T-helper 22 cell (primary cell): Measurements from ENCODE around the gene IRS2.

Experiments
- DNase-seq: peaks from one replicate; pipeline ENCODE4 v3.0.0-alpha.2; 2020; ENCODE audit warnings: low read depth

IRS2 gene

DNA sequence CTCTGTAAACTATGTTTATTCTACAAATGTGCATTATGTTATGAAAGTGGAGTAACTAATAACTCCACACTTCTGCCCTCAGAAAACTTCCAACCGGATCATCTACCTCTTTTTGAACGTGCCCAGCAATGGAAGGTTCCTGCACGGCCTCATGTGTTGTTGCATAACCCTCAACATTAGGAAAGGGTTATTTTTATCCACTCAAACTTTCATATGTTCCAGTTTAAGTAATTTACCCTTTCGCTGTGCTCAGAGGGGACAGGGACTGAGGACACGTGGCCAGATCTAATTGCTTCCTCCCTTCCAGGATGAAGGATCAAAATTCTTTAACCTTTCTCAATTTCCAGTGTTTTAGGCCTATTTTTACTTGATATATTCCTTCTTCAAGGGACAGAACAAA is 29.6 kb downstream of the IRS2 start:
- no peak for DNase-seq

DNA sequence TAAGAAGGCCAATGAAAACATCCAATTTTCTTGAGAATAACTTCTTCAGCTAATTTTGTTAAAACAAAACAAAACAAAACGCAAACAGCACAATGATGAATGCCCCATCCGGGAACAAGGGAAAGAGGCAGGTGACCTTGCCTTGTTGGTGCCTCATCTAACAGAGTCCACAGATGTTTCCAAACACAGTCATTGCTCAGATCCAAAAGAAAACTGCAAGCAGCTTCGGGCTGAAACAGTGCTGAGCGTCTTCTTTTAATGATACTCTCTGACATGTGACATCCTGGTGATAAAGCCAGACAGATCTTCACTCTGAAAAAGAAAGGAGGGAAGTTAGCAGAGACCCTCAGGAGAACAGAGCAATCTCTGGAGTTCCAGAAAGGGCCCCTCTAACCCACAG is 30.4 kb downstream of the IRS2 start:
- DNase-seq, result no peak

DNA sequence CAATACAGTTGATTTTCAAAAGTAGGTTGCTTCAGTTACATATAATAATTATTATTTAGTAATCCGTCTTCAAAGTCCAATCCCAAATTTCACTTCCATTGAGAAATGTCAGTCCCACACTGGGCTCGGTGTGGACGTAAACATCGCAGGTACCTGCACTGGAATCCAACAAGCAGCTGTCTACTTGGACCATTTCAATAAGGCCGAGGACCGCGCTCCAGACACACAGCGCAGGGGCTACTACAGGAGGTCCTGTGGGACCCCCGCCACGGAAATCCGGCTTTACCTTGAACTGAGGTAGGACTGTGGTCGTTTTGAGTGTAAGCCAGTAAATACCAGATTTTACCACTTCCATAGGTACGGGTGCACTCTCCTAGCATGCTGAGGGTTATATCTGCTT is 30.8 kb downstream of the IRS2 start:
- no peak for DNase-seq

DNA sequence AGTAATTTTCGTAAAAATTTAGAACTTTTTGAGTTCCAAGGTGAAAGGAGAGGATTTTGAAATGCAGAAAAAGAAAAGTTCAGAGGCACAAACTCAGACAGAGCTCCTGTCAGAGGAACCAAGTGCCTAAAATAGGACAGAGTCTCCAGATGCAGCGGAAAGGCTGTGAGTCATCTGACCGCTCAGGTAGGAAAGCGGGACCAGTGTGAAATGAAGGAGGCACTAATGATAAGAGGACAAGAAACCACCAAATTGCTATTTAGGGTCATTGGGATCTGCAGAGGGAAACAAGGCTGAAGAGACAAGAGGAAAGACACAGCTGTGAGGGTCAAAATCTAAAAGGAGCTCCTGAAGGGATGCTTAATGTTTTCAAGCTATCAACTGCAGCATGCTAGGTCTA is 34.9 kb downstream of the IRS2 start:
- no peak for DNase-seq

DNA sequence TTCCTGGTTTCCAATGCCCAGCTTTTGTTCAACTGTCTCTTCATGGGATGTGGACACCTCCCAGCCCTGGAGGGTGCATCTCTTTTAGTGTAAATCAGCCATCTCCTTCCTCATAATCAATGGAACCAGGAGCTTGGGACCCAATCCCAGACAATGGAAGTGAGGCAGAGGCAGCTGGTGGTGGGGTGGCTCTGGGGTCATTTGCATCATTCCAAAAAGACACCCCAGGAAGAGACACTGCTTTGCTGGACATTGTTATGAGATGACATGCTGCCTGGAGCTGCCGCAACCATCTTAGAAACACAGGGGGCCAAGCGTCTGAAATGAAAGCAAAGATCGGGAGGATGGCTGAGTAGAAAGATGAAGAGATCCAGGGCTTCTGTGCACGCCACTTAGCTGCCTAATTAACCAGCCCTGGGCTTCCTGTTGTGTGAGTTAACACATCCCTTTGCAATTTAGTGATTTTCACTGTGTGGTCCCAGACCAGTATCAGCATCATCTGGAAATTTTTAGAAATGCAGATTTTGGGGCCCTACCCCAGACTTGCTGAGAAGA is 36.1 kb downstream of the IRS2 start:
- DNase-seq, result no peak

DNA sequence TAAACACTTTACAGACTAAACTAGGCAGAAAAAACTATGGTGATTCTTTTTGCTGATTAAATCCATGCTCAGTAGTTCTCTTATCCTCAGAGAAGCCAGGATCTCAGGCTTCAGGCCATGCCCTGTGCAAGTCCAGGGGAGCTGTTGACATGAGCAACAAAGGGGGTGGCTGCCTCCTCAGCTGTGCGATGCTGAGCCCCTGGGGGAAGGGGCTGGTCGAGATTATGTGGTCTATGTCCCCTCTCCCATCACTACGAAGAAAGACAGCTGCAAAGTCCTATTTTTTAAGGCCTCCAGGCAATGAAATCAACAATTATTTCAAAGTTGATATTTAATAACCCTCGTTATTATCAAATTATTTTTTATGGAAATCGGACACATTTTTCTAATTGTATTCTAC is 37.0 kb downstream of the IRS2 start:
- DNase-seq, result no peak

DNA sequence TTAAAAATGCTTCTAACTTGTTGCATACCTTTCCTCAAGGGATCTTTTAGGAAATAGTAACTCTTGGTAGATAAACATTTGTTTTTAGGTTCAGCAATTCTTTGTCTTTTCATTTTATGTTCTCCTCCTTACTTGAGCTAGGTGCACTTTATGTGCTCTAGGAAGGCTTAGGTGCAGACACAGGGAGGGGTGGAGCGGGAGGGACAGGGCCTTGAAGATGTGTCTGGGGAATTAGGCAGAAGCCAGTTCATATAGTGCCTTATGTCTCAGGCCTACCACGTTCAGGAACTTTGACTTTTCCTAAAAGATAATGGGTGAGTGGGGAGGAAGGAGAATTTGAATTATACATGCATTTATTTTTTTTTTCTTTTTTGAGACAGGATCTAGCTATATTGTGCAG is 37.7 kb downstream of the IRS2 start:
- no peak for DNase-seq

DNA sequence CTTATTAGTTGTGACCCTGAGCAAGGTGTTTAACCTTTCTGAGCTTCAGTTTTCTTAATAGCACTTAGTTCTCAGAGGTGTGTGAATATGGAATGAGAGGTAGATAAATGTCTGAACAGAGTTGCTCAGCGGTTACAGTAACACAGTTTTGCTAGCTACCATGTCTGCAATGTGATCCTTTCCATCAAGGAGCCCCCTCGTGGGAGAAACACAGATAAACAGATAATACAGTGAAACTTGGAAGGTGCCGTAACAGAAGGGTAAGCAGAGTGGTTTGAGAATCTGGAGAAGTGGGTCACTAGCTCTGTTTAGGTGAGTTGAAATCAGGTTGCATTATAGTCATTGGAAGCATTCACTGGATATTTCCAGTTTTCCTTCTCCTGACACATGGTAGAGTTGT is 38.9 kb downstream of the IRS2 start:
- DNase-seq, result no peak

DNA sequence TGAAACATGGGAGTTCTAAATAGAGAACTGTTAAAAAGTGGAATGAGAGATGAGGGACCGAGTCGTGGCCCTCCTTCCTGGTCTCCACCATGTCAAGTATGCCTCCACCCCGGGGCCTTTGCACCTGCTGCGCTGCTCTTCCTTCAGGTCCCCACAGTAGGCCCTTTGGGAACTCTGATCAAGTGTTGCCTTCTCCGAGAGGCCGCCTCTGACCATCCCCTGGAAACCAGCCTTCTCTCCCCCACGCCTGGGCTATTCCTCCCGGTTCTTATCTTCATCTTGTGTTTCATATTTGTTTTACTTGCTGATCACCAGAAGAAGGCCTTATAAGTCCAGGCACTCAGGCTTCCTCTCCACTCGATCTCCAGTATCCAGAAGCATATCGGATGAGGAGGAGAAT is 40.0 kb downstream of the IRS2 start:
- no peak for DNase-seq

DNA sequence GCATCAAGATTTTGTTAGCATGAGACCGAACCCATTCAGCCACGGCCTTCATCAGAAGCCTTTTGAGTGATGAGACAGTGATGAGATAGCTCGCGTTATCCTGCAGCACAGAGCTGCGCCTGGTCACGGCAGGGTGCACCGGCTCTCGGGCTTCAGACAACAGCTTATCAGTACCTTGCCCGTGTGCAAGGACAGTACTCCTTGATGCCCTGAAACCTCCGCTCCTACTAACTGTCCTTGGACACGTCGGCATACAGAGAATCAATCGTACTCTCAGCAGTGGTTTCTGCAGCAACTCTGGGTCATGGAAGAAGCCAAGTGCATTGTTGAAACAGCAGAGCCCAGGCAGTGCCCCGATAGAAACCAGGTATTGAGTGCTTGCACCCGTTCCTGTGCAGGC is 40.7 kb downstream of the IRS2 start:
- DNase-seq, result no peak

DNA sequence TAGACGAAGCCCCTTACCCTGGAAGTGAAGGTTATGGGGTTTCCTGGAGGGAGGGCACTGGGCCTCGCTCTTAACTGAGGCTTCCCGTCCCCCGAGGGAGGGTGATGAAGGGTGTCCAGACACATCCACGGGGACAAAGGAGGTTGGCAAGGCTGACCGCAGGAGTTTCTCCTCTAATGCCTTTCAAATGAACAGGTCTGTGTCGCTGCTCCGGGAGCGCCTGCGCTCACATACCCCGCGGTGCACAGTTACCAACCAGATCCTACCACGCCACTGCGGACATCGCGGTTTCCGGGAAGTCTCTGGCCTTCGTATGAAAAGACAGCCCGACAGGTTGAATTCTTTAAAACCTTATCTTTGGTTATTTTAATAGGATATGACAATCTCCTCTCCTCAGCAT is 41.3 kb downstream of the IRS2 start:
- DNase-seq, result no peak

DNA sequence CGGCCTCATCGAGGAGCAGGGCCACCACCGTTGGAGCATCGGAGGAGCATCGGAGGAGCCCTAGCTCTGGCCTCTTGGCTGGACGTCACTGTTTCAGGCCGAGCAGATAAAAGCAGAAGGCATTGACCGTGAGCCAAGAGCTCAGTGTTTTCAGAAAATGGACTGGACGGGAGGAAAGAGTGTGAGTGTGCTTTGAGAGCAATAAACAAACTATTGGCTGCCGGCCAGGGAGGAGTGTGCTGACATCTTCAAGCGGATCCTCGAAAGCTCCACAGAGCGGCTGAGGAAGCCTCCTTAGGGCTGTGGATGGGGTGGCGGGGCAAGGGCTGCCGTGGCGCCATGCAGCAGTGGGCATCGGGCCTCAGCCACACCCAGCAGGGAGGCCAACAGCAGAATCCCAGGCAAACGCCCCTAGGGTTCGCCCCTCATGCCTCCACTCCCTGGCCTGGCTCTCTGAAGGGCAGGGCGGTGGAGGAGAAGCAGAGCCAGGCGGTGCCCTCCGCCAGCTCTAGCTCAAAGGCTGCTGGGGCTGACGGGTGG is 41.8 kb downstream of the IRS2 start:
- DNase-seq, result no peak

DNA sequence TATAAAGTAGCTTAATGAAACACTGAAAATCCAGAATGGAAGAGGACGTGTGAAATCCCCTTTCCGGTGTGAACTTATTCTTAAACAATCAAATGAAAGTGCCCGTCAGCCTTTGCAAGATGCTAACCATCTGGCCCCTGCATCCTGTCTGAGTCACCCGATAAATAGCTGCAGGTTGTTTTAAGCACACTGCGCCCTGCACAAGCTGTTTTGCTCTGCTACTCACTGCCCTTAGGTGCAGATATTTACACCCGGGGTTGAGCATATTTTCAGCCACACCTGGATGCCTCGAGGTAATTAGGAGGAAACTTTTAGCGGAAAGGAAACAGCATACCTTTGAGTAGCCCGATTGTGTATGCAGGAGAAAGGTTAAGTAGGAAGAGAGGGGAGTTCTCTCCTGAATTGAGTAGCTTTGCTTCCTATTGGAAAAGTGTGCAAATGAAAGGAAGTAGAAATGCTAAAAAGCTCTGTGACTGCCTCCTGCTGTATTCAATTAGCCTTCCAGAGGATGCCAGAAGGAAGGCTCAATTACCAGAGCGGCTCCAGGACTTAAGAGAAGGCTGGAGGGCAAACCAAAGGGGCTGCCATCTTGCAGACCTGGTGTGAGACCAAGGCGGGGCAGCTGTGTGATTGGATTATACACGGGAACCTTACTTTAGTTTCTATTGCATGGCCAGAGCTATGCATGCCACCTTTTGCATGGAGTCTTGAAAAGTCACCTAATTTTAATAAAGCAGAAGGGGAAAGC is 42.5 kb downstream of the IRS2 start:
- no peak for DNase-seq

DNA sequence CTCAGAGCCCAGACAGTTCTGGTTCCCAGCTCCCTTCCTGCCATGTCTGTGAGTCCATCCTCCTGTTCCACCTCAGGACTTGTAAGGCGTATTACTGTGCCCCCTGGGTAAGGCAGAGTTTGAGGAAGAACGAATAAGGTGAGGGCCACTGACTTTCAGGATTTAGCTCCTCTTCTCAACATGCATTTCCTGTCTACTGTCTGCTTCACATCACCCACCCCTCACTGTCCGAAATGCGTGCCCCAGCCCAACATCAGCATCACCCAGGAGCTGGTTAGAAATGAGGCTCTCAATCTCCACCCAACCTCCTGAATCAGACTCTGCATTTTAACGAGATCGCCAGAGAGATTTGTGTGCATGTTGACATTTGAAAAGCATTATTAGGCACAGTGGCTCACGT is 44.4 kb downstream of the IRS2 start:
- DNase-seq, result no peak

DNA sequence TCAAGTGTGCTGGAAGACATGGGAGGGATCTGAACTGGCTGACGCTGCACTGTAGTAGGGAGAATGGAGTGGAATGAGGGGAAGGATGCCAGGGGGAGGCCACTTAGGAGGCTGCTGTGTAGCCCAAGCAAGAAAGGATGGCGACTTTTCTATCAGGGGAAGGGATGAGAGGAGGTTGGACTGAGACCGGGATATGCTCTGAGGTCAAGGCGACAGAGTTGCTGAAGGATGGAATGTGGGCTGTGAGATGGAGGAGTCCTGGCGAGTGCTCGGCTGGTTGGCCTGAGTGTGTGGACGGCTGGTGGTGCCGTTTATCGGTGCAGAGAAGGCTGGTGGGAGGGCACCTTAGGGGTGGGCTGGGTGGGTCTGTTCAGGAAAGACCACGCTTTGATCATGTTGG is 45.7 kb downstream of the IRS2 start:
- DNase-seq, result no peak

DNA sequence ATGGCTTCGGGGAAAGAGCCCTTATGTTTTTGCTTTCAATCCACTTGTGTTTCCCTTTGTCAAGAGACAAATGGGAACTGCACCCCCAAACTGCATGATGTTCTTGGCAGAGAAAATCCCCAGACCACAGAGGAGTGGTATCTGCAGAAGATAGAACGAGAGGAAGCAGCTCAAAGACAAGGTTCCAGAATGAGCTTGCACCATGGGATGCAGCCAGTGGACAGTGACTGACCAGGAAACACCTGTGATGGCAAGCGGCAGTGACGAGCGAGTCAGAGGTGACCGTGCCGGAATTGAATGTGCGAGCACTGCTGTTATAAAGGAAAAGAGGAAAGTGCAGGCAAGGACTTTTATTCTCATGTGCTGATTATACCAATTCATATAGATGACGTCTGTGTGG is 46.3 kb downstream of the IRS2 start:
- no peak for DNase-seq

DNA sequence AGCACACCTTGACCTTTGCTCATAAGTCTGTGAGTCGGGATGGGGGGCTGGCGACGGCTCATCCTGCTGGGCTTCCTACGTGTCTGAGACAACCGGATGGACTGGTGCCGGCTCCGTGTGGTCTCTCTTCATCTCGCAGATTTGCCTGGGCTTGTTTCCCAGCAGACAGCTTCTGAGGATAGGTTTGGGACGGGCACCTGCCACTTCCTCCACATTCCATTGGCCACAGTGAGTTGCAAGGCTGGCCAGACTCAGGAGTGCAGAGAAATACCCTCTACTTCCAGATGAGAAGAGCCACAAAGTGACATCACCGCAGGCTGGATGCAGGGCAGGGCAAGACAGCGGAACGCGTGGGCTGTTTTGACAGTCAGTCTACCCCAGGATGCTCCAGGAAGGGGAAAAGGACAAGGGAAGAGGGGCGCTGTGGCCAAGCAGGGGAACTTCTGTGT is 48.1 kb downstream of the IRS2 start:
- no peak for DNase-seq

DNA sequence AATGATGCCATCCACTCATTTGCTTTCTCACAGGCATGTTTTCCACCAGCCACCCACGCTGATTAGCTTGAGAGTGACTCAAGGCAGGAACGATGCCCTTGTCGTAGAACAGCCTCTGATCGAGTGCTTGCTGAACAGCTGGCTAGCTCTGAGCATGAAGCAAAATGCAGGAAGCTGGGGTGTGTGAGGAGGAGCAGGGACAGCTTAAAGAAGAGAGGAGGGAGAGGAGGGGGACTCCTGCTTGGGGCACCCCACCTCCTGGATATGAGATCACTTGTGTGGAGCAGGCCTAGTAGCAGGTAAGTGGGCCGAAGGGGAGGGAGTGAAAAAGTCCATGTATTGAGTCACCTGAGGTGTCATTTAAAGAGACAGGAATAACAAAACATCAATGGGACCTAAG is 48.8 kb downstream of the IRS2 start:
- DNase-seq, result no peak

DNA sequence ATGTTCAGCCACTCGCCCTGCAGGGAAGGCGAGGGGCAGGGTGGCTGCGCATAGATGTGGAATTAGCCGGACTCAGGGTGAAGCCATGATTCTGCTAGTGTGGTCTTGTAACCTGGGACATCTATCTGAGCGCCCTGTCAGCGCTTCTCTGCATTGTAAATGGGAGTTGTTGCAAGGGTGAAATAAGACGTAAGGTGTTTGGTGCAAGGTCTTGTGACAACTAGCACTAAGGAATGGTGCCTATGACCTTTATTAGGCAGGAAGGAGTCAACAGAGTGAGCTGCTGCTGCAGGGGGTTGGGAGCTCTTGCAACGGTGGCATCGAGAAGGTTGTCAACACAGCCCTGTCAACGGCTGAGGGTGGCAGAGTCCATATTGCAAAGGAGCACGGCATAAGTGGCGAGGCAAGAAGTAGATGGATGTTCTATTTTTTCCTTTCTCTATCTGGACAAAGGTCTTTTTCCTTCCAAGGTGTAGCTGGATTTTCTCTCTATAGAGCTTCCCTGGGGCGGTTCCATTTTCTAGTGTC is 49.3 kb downstream of the IRS2 start:
- DNase-seq, result no peak

DNA sequence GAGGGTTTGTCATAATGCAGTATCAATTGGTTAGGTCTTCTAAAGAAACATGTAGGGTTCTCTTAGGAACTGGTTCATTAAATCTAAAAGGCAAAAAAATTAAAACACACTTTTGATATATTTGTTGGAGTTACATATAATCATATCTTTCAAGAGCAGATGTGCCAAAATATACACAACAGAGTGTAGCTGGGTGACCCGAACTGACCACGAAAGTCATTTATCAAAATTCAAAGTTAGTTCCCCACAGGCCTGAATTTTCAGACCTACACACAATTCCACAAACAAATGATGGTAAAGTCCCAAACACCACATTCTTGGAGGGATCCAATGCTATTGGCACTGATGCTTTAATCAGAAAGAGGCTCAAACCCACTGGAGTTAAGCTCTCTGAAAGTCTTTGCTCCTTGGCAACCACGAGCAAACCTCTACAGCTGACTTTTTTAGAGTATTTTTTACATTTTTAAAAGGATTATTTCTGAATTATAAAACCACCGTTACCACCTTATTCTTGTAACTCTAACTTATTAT is 50.9 kb downstream of the IRS2 start:
- DNase-seq, result no peak

DNA sequence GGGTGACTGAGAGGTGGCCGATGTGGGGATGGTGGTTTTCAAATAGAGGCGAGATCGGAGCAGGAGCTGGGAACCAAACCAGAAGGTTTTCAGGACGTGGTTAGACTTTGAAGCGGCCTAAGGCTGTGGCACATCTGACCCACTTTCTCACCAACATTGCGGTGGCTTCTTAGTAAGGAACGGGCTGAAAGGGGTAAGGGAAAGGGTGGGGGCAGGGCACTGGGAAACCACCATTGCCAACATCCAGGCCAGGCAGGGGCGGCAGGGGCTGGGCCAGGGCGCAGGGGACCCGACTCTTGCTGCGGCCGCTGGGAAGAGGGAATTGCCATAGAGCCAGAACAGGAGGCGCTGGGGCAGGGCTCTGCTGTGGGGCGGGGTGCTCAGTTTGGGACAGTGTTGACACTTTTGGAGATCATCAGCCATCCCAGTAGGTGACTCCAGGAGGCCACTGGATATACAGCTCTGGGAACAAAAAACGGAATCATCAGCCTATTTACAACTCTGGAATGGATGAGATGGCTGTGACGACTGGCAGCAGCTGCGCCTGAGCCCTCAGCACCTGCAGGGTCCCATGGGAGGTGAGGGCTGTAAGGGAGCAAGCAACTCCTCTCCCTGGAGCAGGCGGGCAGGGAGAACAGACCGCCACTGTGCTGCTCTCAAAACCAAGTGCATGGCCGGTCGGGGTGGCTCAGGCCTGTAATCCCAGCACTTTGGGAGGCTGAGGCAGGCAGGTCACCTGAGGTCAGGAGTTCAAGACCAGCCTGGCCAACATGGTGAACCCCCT is 52.2 kb downstream of the IRS2 start:
- DNase-seq, result no peak

DNA sequence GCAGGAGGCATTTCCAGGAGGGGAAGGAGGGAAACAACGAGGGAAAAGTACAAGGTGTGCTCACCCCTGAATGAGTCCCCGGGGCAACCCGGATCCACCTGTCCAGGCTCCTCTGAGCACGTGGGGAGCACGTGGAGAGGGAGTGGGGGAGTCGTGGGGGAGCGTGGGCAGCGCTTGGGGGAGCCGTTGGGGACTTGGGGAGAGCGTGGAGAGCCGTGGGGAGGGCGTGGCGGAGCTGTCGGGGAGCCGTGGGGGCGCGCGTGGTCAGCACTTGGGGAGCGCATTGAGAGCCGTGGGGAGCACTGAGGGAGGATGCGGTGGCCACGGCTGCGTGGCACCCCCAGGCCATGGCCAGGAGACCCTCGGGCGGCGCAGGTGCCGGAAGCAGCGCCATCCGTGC is 52.8 kb downstream of the IRS2 start:
- no peak for DNase-seq
